H1 (cell line): Measurements from ENCODE around the gene CDH15. TPM values are rescaled to one million over a fixed set of nuclear protein-coding genes. Genes with fewer than 3 reads are reported as not detected.

ENCODE experiments used
- CTCF ChIA-PET: fragments of 300-600 bp; sonication (Branson Sonifier 250); formaldehyde crosslinking; loops from one replicate; lab custom pipeline; 2021; ENCODE audit not compliant: partially characterized antibody; lab: Charles Lee
- POLR2A ChIA-PET: fragments of 300-600 bp; sonication (Branson Sonifier 250); formaldehyde crosslinking; loops from one replicate; lab custom pipeline; 2021; ENCODE audit warnings: inconsistent platforms; ENCODE audit not compliant: partially characterized antibody; lab: Charles Lee
- DNase-seq, 2 experiments: peaks; one replicate each; pipeline versions ENCODE4 v3.0.0 to v3.0.0-alpha.2; 2010 to 2022; ENCODE audit warnings: low spot score in 2 of 2, low read depth in 1 of 2, mixed read lengths in 1 of 2
- FAIRE-seq: peaks from 2 replicates; lab custom pipeline; 2011; peaks lifted over from hg19 to GRCh38; lab: Jason Lieb, UNC
- H2AFZ ChIP-seq: 2 replicates; pipeline ENCODE4 v1.8.1; 2012; ENCODE audit warnings: low read length, inconsistent platforms
- H2AK5ac ChIP-seq: 2 replicates; pipeline ENCODE4 v1.6.1; 2013; ENCODE audit warnings: low read depth, low read length
- H2BK120ac ChIP-seq: replicated peaks from 2 replicates; pipeline ENCODE3; 2013; ENCODE audit warnings: low read depth, low read length, inconsistent platforms
- H2BK12ac ChIP-seq: 2 replicates; pipeline ENCODE4 v1.6.1; 2013; ENCODE audit warnings: low read depth, low read length
- H2BK15ac ChIP-seq: 2 replicates; pipeline ENCODE4 v1.6.1; 2013; ENCODE audit warnings: low read length
- H2BK20ac ChIP-seq: 2 replicates; pipeline ENCODE4 v1.6.1; 2013; ENCODE audit warnings: low read length
- H2BK5ac ChIP-seq: 2 replicates; pipeline ENCODE4 v1.6.1; 2013; ENCODE audit warnings: low read depth, low read length
- H3K14ac ChIP-seq: 2 replicates; pipeline ENCODE4 v1.6.1; 2013; ENCODE audit warnings: inconsistent platforms; ENCODE audit not compliant: insufficient read length
- H3K18ac ChIP-seq: 2 replicates; pipeline ENCODE4 v1.6.1; 2013; ENCODE audit warnings: low read length; ENCODE audit errors: extremely low read depth
- H3K23ac ChIP-seq: 2 replicates; pipeline ENCODE4 v1.6.1; 2013; ENCODE audit warnings: inconsistent platforms; ENCODE audit not compliant: insufficient read length
- H3K23me2 ChIP-seq: 2 replicates; pipeline ENCODE4 v1.6.1; 2013; ENCODE audit warnings: low read depth, low read length
- H3K27ac ChIP-seq: 2 replicates; pipeline ENCODE4 v1.6.1; 2011; ENCODE audit warnings: low read depth, low read length, inconsistent platforms
- H3K27me3 ChIP-seq, 4 experiments: replicated peaks in 1 of 4; 1 replicate in 1 of 4; 2 replicates in 3 of 4; pipeline versions ENCODE4 v1.6.1 to v1.8.1; 2011 to 2013; ENCODE audit warnings: low read length in 3 of 4, mild to moderate bottlenecking in 3 of 4, inconsistent platforms in 2 of 4, mixed read lengths in 2 of 4, moderate library complexity in 1 of 4; ENCODE audit not compliant: control insufficient read depth in 3 of 4, insufficient read depth in 3 of 4; ENCODE audit errors: extremely low read depth in 1 of 4
- H3K36me3 ChIP-seq, 4 experiments: 2 replicates each; pipeline versions ENCODE4 v1.6.1 to v1.8.1; 2011 to 2013; ENCODE audit warnings: mild to moderate bottlenecking in 4 of 4, low read length in 3 of 4, moderate library complexity in 2 of 4, control low read depth in 1 of 4, inconsistent platforms in 1 of 4; ENCODE audit not compliant: insufficient read depth in 4 of 4, control insufficient read depth in 2 of 4
- H3K4ac ChIP-seq: replicated peaks from 2 replicates; pipeline ENCODE3; 2013; ENCODE audit warnings: low read length, low read depth, mixed read lengths, inconsistent platforms; ENCODE audit not compliant: insufficient read length
- H3K4me1 ChIP-seq, 4 experiments: replicated peaks in 1 of 4; 1 replicate in 1 of 4; 2 replicates in 3 of 4; pipeline versions ENCODE4 v1.6.1 to v1.8.1; 2011 to 2013; ENCODE audit warnings: low read length in 3 of 4, inconsistent platforms in 2 of 4, mixed read lengths in 1 of 4; ENCODE audit not compliant: insufficient read depth in 4 of 4, control insufficient read depth in 3 of 4
- H3K4me2 ChIP-seq, 2 experiments: 2 replicates each; pipeline versions ENCODE4 v1.6.1 to v1.8.1; 2011 to 2013; ENCODE audit warnings: low read depth in 2 of 2, low read length in 2 of 2, control low read depth in 1 of 2, inconsistent platforms in 1 of 2, mild to moderate bottlenecking in 1 of 2; ENCODE audit not compliant: insufficient read depth in 1 of 2
- H3K4me3 ChIP-seq, 4 experiments: fragments of 200-600, 300-600 bp in 1 of 4; sonication (generic), shearing (Covaris generic), sonication (Bioruptor Twin) in 1 of 4; 2 replicates each; pipeline versions ENCODE4 v1.5.1 to v1.8.1; 2011 to 2016; ENCODE audit warnings: low read length in 4 of 4, low read depth in 3 of 4, control low read depth in 2 of 4, inconsistent platforms in 2 of 4, mild to moderate bottlenecking in 2 of 4, mixed read lengths in 1 of 4, moderate library complexity in 1 of 4; ENCODE audit not compliant: insufficient read depth in 2 of 4; ENCODE audit errors: extremely low read depth in 1 of 4
- H3K56ac ChIP-seq: replicated peaks from 2 replicates; pipeline ENCODE3; 2013; ENCODE audit warnings: low read depth, mild to moderate bottlenecking, mixed read lengths, low read length, inconsistent platforms; ENCODE audit not compliant: insufficient read length
- H3K79me1 ChIP-seq: 2 replicates; pipeline ENCODE4 v1.6.1; 2013; ENCODE audit warnings: low read depth, low read length, control low read depth
- H3K79me2 ChIP-seq, 2 experiments: 2 replicates each; pipeline versions ENCODE4 v1.6.1 to v1.8.1; 2012 to 2013; ENCODE audit warnings: low read length in 2 of 2, mild to moderate bottlenecking in 2 of 2, inconsistent platforms in 1 of 2; ENCODE audit not compliant: insufficient read depth in 2 of 2, control insufficient read depth in 1 of 2
- H3K9ac ChIP-seq, 4 experiments: replicated peaks in 1 of 4; 1 replicate in 1 of 4; 2 replicates in 3 of 4; pipeline versions ENCODE4 v1.6.1 to v1.8.1; 2011 to 2013; ENCODE audit warnings: low read depth in 3 of 4, low read length in 3 of 4, control low read depth in 2 of 4, mild to moderate bottlenecking in 2 of 4, moderate library complexity in 2 of 4, inconsistent platforms in 1 of 4; ENCODE audit errors: extremely low read depth in 1 of 4
- H3K9me3 ChIP-seq, 2 experiments: 2 replicates each; pipeline versions ENCODE4 v1.6.1 to v1.8.1; 2012 to 2013; ENCODE audit warnings: mild to moderate bottlenecking in 2 of 2, moderate library complexity in 2 of 2, control low read depth in 1 of 2, inconsistent platforms in 1 of 2, low read depth in 1 of 2, low read length in 1 of 2, mixed read lengths in 1 of 2; ENCODE audit not compliant: insufficient read depth in 2 of 2
- H4K20me1 ChIP-seq, 2 experiments: replicated peaks in 1 of 2; 2 replicates each; pipeline versions ENCODE3 to v1.8.1; 2011 to 2013; ENCODE audit warnings: inconsistent platforms in 2 of 2, low read length in 2 of 2, mild to moderate bottlenecking in 1 of 2; ENCODE audit not compliant: insufficient read depth in 2 of 2, control insufficient read depth in 1 of 2
- H4K5ac ChIP-seq: 2 replicates; pipeline ENCODE4 v1.6.1; 2013; ENCODE audit warnings: low read length, low read depth, mixed read lengths, inconsistent platforms; ENCODE audit not compliant: insufficient read length
- H4K8ac ChIP-seq: 2 replicates; pipeline ENCODE4 v1.8.0; 2013; ENCODE audit warnings: mild to moderate bottlenecking, moderate library complexity, low read length, inconsistent platforms; ENCODE audit not compliant: insufficient read depth; ENCODE audit errors: extremely low read depth
- H4K91ac ChIP-seq: replicated peaks from 2 replicates; pipeline ENCODE3; 2013; ENCODE audit warnings: low read length, mixed read lengths, inconsistent platforms; ENCODE audit not compliant: insufficient read length
- BCL11A ChIP-seq, 2 experiments: IDR thresholded peaks; one replicate each; pipeline ENCODE4 v1.6.1; 2011; ENCODE audit warnings: low read depth in 2 of 2, low read length in 2 of 2, mild to moderate bottlenecking in 2 of 2
- POLR2AphosphoS5 ChIP-seq: IDR thresholded peaks from 2 replicates; pipeline ENCODE4 v1.6.1; 2011; ENCODE audit warnings: low read depth, low read length
- POU5F1 ChIP-seq: IDR thresholded peaks from 2 replicates; pipeline ENCODE4 v1.6.1; 2011; ENCODE audit warnings: low read depth, mild to moderate bottlenecking, low read length, moderate library complexity
- SRF ChIP-seq: IDR thresholded peaks from 2 replicates; pipeline ENCODE4 v1.6.1; 2011; ENCODE audit warnings: mild to moderate bottlenecking, low read depth, low read length, moderate library complexity
- TCF12 ChIP-seq: IDR thresholded peaks from 2 replicates; pipeline ENCODE4 v1.6.1; 2011; ENCODE audit warnings: low read depth, mild to moderate bottlenecking, low read length
- WGBS, 2 experiments: shearing (Covaris generic) in 1 of 2; methylation state at CpG; one replicate each; pipeline versions ENCODE4 v1.1.6 to v1.1.7; 2013 to 2015; ENCODE audit warnings: low lambda C conversion rate in 2 of 2, mixed read lengths in 2 of 2, inconsistent platforms in 1 of 2, low coverage in 1 of 2, missing lambda C conversion rate in 1 of 2; ENCODE audit not compliant: insufficient replicate concordance in 2 of 2, insufficient coverage in 1 of 2, insufficient read length in 1 of 2; ENCODE audit errors: extremely low coverage in 1 of 2, missing lambda C conversion rate in 1 of 2; 5-methylcytosine and 5-hydroxymethylcytosine counted together
- polyA plus RNA-seq, 7 experiments: library from polyadenylated mRNA; depleted of rRNA in 3 of 7; stranded (reverse) in 5 of 7; unstranded in 2 of 7; fragments of >200 nt in 5 of 7; fragments of 200-250 nt in 2 of 7; gene quantifications; 1 replicate in 5 of 7; 2 replicates in 1 of 7; 4 replicates in 1 of 7; pipeline versions ENCODE4 v1.2.1 to v1.2.3, GENCODE V29; 2011 to 2013; ENCODE audit warnings: missing spikeins in 2 of 7, mixed read lengths in 2 of 7
- total RNA-seq: library from RNA; stranded (reverse); fragmentation: NEBNext Ultra II Directional; extraction: Animal tissue kit (Norgen Biotek cat#: 25700); gene quantifications from 2 replicates; pipeline ENCODE4 v1.2.1, GENCODE V29; 2021
- TF ChIP-seq, protein P1 (sequence below): IDR thresholded peaks from 2 replicates; pipeline ENCODE4 v1.6.1; 2012; ENCODE audit warnings: inconsistent platforms

CDH15 gene
- total and polyA plus RNA-seq, 2 of the 8 experiments (the other 6 are each of a cell fraction or from before 2014, with no cell fraction given) = 0.50 to 0.82 TPM

DNA sequence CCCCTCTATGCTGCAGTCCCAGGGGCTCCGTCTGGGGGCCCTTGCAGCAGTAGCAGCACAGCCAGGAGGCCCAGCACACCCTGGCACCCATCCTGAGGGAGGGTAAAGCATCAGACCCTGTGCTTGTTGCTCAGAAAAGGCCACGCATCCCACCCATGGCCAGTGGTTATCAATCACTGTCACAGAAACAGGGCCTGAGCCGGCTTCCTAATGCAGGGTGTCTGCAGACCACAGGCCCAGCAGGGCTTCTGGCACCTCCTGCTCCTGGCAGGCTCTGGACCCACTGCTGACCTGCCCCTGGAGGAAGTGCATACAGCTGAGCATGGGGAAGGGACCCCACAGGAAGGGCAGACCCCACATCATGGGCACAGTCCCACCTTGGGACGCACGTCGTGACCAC lies 26.9 kb upstream of the CDH15 start:
- H3K23me2 ChIP-seq = no peaks in the 10 kb centered on the region
- H3K9me3 ChIP-seq = no peaks in the 10 kb centered on the region
- ChIA-PET POLR2A (interaction anchor here (1.2 kb wide), 1 partner anchor 182 kb away, joined by 3 read pairs; no protein-coding TSS in a partner anchor), CTCF (interaction anchor here (1.5 to 2.0 kb wide), 3 partner anchors 11 to 264 kb away, joined by 3 to 8 read pairs (median 4); no protein-coding TSS in a partner anchor)
- no peak overlapping the region for H3K4me2 ChIP-seq
- H3K14ac ChIP-seq = no peak overlapping the region
- no peak overlapping the region for H4K91ac ChIP-seq
- 0 out of 2 replicates have a peak overlapping the region, but pooled peaks have one; percentile 46 for H4K8ac ChIP-seq
- no peak overlapping the region for H2AFZ ChIP-seq
- H3K56ac ChIP-seq = no peak overlapping the region
- no peak overlapping the region for H2BK12ac ChIP-seq
- peaks cover 0 to 3% (median 0%) of the 10 kb centered on the region in 4 experiments; a peak in 2 of 7 replicates for H3K4me1 ChIP-seq
- DNase-seq (no peak), FAIRE-seq (no peak)
- no peak overlapping the region for H3K4ac ChIP-seq
- no peak overlapping the region for H2AK5ac ChIP-seq
- H2BK5ac ChIP-seq = peak overlapping the region; percentile 35; the same call in 1 of the 2 replicates
- H2BK20ac ChIP-seq = no peak overlapping the region
- no peak overlapping the region for H4K5ac ChIP-seq
- no peak overlapping the region for H3K27ac ChIP-seq
- H3K9ac ChIP-seq = no peak overlapping the region
- no peak overlapping the region for H2BK120ac ChIP-seq
- H2BK15ac ChIP-seq = no peak overlapping the region
- H3K23ac ChIP-seq = no peak overlapping the region
- H3K79me1 ChIP-seq = no peaks in the 10 kb centered on the region
- H3K18ac ChIP-seq = no peak overlapping the region
- H3K4me3 ChIP-seq = no peak overlapping the region
- no peaks in the 10 kb centered on the region for H3K79me2 ChIP-seq
- H4K20me1 ChIP-seq = peaks cover 2 to 7% of the 10 kb centered on the region in 2 experiments
- TF ChIP-seq POLR2AphosphoS5 = no peak
- TF ChIP-seq SRF = no peak
- no peak for TF ChIP-seq POU5F1
- TF ChIP-seq TCF12 = no peak
- TF ChIP-seq, protein P1, sequence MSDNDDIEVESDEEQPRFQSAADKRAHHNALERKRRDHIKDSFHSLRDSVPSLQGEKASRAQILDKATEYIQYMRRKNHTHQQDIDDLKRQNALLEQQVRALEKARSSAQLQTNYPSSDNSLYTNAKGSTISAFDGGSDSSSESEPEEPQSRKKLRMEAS = no peak
- no peak for TF ChIP-seq BCL11A (IDR thresholded peaks at IDR 0.05; ENCODE audit: low read depth in 2 of 2, low read length in 2 of 2)
- WGBS, 2 experiments = 79% methylated on average over 6 of the region's 6 CpGs; no CpG with 5 or more reads in 1 of the 2 experiments
- H3K27me3 ChIP-seq = no peaks in the 10 kb centered on the region; a peak in 1 of 7 replicates
- H3K36me3 ChIP-seq = peaks cover 0 to 2% (median under 1%) of the 10 kb centered on the region in 4 experiments; a peak in 3 of 8 replicates
